SK-N-SH (cell line): Measurements from ENCODE around the gene GRIPAP1. TPM values are rescaled to one million over a fixed set of nuclear protein-coding genes. Genes with fewer than 3 reads are reported as not detected.

ENCODE experiments used
- CTCF ChIA-PET: fragments of 300-600, 350-600 bp; formaldehyde crosslinking; extraction: SDS; loops from one replicate; lab custom pipeline; 2021; lab: Yijun Ruan, JAX
- POLR2A ChIA-PET: fragments of 350-600 bp; sonication (Branson Sonifier 250); formaldehyde crosslinking; extraction: SDS; loops from one replicate; lab custom pipeline; 2020; ENCODE audit warnings: antibody characterized with exemption, inconsistent platforms; lab: Yijun Ruan, JAX
- DNase-seq: peaks from one replicate; pipeline ENCODE4 v3.0.0; 2012
- H2AFZ ChIP-seq: fragments of 200-600 bp; sonication (generic); 2 replicates; pipeline ENCODE4 v1.8.1; 2016; ENCODE audit warnings: antibody characterized with exemption, mild to moderate bottlenecking, low read depth
- H3F3A ChIP-seq: fragments of 200-600 bp; sonication (generic); replicated peaks from 2 replicates; pipeline ENCODE3; 2016; ENCODE audit warnings: antibody characterized with exemption, mild to moderate bottlenecking; ENCODE audit not compliant: insufficient read depth
- H3K27ac ChIP-seq, 2 experiments: fragments of 200-500 bp in 1 of 2; fragments of 200-600 bp in 1 of 2; sonication (Bioruptor generic) in 1 of 2; sonication (generic), shearing (Covaris generic) in 1 of 2; 2 replicates each; pipeline versions ENCODE4 v1.5.1 to v1.6.1; 2014 to 2016; ENCODE audit warnings: low read depth in 2 of 2, inconsistent platforms in 1 of 2, low read length in 1 of 2, mild to moderate bottlenecking in 1 of 2, mixed read lengths in 1 of 2
- H3K27me3 ChIP-seq: fragments of 200-600 bp; sonication (generic), shearing (Covaris generic); 2 replicates; pipeline ENCODE4 v1.6.1; 2016; ENCODE audit warnings: mixed run types; ENCODE audit not compliant: insufficient read depth
- H3K36me3 ChIP-seq, 2 experiments: fragments of 200-500 bp in 1 of 2; fragments of 200-600 bp in 1 of 2; sonication (Bioruptor generic) in 1 of 2; sonication (generic) in 1 of 2; replicated peaks in 1 of 2; 2 replicates each; pipeline versions ENCODE3 to v1.5.1; 2014 to 2016; ENCODE audit warnings: low read length in 1 of 2, mild to moderate bottlenecking in 1 of 2; ENCODE audit not compliant: insufficient read depth in 2 of 2, control insufficient read depth in 1 of 2
- H3K4me1 ChIP-seq, 2 experiments: fragments of 200-500 bp in 1 of 2; fragments of 200-600 bp in 1 of 2; sonication (Bioruptor generic) in 1 of 2; sonication (generic), shearing (Covaris generic) in 1 of 2; 2 replicates each; pipeline versions ENCODE4 v1.5.1 to v1.6.1; 2014 to 2016; ENCODE audit warnings: low read depth in 1 of 2, low read length in 1 of 2, mixed run types in 1 of 2; ENCODE audit not compliant: insufficient read depth in 2 of 2, control insufficient read depth in 1 of 2
- H3K4me2 ChIP-seq: fragments of 200-600 bp; sonication (generic), shearing (Covaris generic); 2 replicates; pipeline ENCODE4 v1.6.1; 2017; ENCODE audit warnings: mixed run types
- H3K4me3 ChIP-seq, 2 experiments: fragments of 200-500 bp in 1 of 2; fragments of 200-600 bp in 1 of 2; sonication (Bioruptor generic) in 1 of 2; sonication (generic), shearing (Covaris generic) in 1 of 2; 2 replicates each; pipeline versions ENCODE4 v1.5.1 to v1.8.1; 2014 to 2016; ENCODE audit warnings: low read depth in 2 of 2, inconsistent platforms in 1 of 2, low read length in 1 of 2, mild to moderate bottlenecking in 1 of 2, mixed read lengths in 1 of 2, moderate library complexity in 1 of 2
- H3K79me2 ChIP-seq: fragments of 200-600 bp; sonication (generic); 2 replicates; pipeline ENCODE4 v1.8.1; 2017; ENCODE audit warnings: mild to moderate bottlenecking; ENCODE audit not compliant: insufficient read depth
- H3K9ac ChIP-seq: fragments of 200-600 bp; sonication (generic); 2 replicates; pipeline ENCODE4 v1.6.1; 2017; ENCODE audit warnings: mixed run types
- H3K9me2 ChIP-seq: fragments of 200-600 bp; sonication (generic); 2 replicates; pipeline ENCODE4 v1.6.1; 2017; ENCODE audit warnings: mixed run types
- H3K9me3 ChIP-seq: fragments of 200-600 bp; sonication (generic); 2 replicates; pipeline ENCODE4 v1.6.1; 2017; ENCODE audit warnings: mixed run types, mild to moderate bottlenecking, moderate library complexity
- H4K20me1 ChIP-seq: fragments of 200-600 bp; sonication (generic); 2 replicates; pipeline ENCODE4 v1.6.1; 2017; ENCODE audit warnings: mild to moderate bottlenecking, mixed run types; ENCODE audit not compliant: insufficient read depth
- CHD2 ChIP-seq: fragments of 150-350 bp; IDR thresholded peaks from 2 replicates; pipeline ENCODE4 v1.6.1; 2018; ENCODE audit warnings: low read length; ENCODE audit not compliant: partially characterized antibody
- CTCF ChIP-seq: fragments of 200-600 bp; sonication (generic); IDR thresholded peaks from 2 replicates; pipeline ENCODE4 v1.6.1; 2017; ENCODE audit warnings: antibody characterized with exemption, mild to moderate bottlenecking, moderate library complexity
- FOXM1 ChIP-seq: IDR thresholded peaks from 2 replicates; pipeline ENCODE4 v1.4.0; 2012; ENCODE audit warnings: low read depth, mild to moderate bottlenecking
- GABPA ChIP-seq: IDR thresholded peaks from 2 replicates; pipeline ENCODE4 v1.4.0; 2012; ENCODE audit warnings: low read depth, mild to moderate bottlenecking
- GATA2 ChIP-seq: sonication (generic); formaldehyde crosslinking; IDR thresholded peaks from 2 replicates; pipeline ENCODE4 v1.5.0; 2020; ENCODE audit warnings: mild to moderate bottlenecking, missing genetic modification reagents
- MAX ChIP-seq: IDR thresholded peaks from 2 replicates; pipeline ENCODE4 v1.4.0; 2012; ENCODE audit warnings: low read depth
- MEF2A ChIP-seq: IDR thresholded peaks from 2 replicates; pipeline ENCODE4 v1.4.0; 2012; ENCODE audit warnings: low read depth, borderline replicate concordance
- MXI1 ChIP-seq: IDR thresholded peaks from 2 replicates; pipeline ENCODE4 v1.6.1; 2012; ENCODE audit warnings: mild to moderate bottlenecking, low read depth, low read length, improper control_type of control experiment
- POLR2AphosphoS5 ChIP-seq: IDR thresholded peaks from 2 replicates; pipeline ENCODE4 v1.6.1; 2012; ENCODE audit warnings: low read depth, low read length
- RCOR1 ChIP-seq: fragments of 150-350 bp; IDR thresholded peaks from 2 replicates; pipeline ENCODE4 v1.6.1; 2017; ENCODE audit warnings: antibody characterized with exemption, low read length
- RFX5 ChIP-seq: IDR thresholded peaks from 2 replicates; pipeline ENCODE4 v1.6.1; 2012; ENCODE audit warnings: mild to moderate bottlenecking, improper control_type of control experiment, low read length
- SMC3 ChIP-seq: IDR thresholded peaks from 2 replicates; pipeline ENCODE4 v1.6.1; 2012; ENCODE audit warnings: low read depth, low read length, improper control_type of control experiment
- TAF1 ChIP-seq: IDR thresholded peaks from 2 replicates; pipeline ENCODE4 v1.6.1; 2012; ENCODE audit warnings: low read depth, mild to moderate bottlenecking, low read length, moderate library complexity, borderline replicate concordance
- TCF12 ChIP-seq: IDR thresholded peaks from 2 replicates; pipeline ENCODE4 v1.4.0; 2012
- USF1 ChIP-seq: IDR thresholded peaks from 2 replicates; pipeline ENCODE4 v1.4.0; 2012; ENCODE audit warnings: low read depth, borderline replicate concordance
- USF2 ChIP-seq: fragments of 150-350 bp; IDR thresholded peaks from 2 replicates; pipeline ENCODE4 v1.6.1; 2017; ENCODE audit warnings: antibody characterized with exemption, low read length, low read depth, borderline replicate concordance
- YY1 ChIP-seq: IDR thresholded peaks from 2 replicates; pipeline ENCODE4 v1.4.0; 2012; ENCODE audit warnings: low read depth, mild to moderate bottlenecking
- WGBS: methylation state at CpG from one replicate; pipeline ENCODE4 v1.1.6; 2017; ENCODE audit warnings: low lambda C conversion rate; 5-methylcytosine and 5-hydroxymethylcytosine counted together
- polyA plus RNA-seq, 3 experiments: library from polyadenylated mRNA; depleted of rRNA; stranded (reverse); fragments of >200 nt; gene quantifications; 2 replicates each; pipeline ENCODE4 v1.2.3, GENCODE V29; 2012
- TF ChIP-seq, protein P1 (sequence below): fragments of 150-350 bp; IDR thresholded peaks from 2 replicates; pipeline ENCODE4 v1.6.1; 2016; ENCODE audit warnings: mild to moderate bottlenecking, low read depth, low read length
- TF ChIP-seq, protein P2 (sequence below): IDR thresholded peaks from 2 replicates; pipeline ENCODE4; 2012
- TF ChIP-seq, protein P3 (sequence below): IDR thresholded peaks from 2 replicates; pipeline ENCODE4 v1.6.1; 2012; ENCODE audit warnings: mild to moderate bottlenecking, low read depth, low read length, moderate library complexity

The GRIPAP1 gene
- polyA plus RNA-seq, 1 of the 3 experiments (the other 2 are of a cell fraction), result 63.6 TPM

GRCh38 chrX:48974574-48974973 is 27.5 kb downstream of the GRIPAP1 start (continued):
- TF ChIP-seq MXI1 (no peak), YY1 (no peak), TAF1 (no peak), POLR2AphosphoS5 (no peak)

- Histone ChIP-seq H2AFZ (no peak overlapping the region), H3K9me2 (no peaks in the 10 kb centered on the region), H3K4me2 (no peak overlapping the region), H3K9ac (no peak overlapping the region), H3K4me3 (no peak overlapping the region), H3K27ac (no peak overlapping the region), H3K27me3 (peaks cover 13% of the 10 kb centered on the region; the same call in 1 of the 2 replicates), H3K9me3 (no peaks in the 10 kb centered on the region), H3K79me2 (no peaks in the 10 kb centered on the region), H3K4me1 (peaks cover 0 to 12% of the 10 kb centered on the region in 2 experiments; a peak in 1 of 4 replicates), H3K36me3 (peaks cover 6 to 24% of the 10 kb centered on the region in 2 experiments), H4K20me1 (no peaks in the 10 kb centered on the region), H3F3A (no peaks in the 10 kb centered on the region)
- 92% methylated on average over 3 of the region's 3 CpGs for WGBS
- POLR2A ChIA-PET, result no interaction called here
- CTCF ChIA-PET, result no interaction called here
- DNase-seq, result no peak
- TF ChIP-seq SMC3, result no peak
- no peak for TF ChIP-seq POLR2AphosphoS5
- no peak for TF ChIP-seq GATA2 (CRISPR knock-in tag)
- TF ChIP-seq MEF2A, result no peak
- no peak for TF ChIP-seq TCF12
- TF ChIP-seq USF2, result no peak
- TF ChIP-seq MAX, result no peak
- TF ChIP-seq, protein P1, sequence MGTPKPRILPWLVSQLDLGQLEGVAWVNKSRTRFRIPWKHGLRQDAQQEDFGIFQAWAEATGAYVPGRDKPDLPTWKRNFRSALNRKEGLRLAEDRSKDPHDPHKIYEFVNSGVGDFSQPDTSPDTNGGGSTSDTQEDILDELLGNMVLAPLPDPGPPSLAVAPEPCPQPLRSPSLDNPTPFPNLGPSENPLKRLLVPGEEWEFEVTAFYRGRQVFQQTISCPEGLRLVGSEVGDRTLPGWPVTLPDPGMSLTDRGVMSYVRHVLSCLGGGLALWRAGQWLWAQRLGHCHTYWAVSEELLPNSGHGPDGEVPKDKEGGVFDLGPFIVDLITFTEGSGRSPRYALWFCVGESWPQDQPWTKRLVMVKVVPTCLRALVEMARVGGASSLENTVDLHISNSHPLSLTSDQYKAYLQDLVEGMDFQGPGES, result no peak
- TF ChIP-seq CHD2, result no peak
- no peak for TF ChIP-seq CTCF
- no peak for TF ChIP-seq GABPA
- TF ChIP-seq, protein P2, sequence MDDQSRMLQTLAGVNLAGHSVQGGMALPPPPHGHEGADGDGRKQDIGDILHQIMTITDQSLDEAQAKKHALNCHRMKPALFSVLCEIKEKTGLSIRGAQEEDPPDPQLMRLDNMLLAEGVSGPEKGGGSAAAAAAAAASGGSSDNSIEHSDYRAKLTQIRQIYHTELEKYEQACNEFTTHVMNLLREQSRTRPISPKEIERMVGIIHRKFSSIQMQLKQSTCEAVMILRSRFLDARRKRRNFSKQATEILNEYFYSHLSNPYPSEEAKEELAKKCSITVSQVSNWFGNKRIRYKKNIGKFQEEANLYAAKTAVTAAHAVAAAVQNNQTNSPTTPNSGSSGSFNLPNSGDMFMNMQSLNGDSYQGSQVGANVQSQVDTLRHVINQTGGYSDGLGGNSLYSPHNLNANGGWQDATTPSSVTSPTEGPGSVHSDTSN, result no peak
- TF ChIP-seq, protein P3, sequence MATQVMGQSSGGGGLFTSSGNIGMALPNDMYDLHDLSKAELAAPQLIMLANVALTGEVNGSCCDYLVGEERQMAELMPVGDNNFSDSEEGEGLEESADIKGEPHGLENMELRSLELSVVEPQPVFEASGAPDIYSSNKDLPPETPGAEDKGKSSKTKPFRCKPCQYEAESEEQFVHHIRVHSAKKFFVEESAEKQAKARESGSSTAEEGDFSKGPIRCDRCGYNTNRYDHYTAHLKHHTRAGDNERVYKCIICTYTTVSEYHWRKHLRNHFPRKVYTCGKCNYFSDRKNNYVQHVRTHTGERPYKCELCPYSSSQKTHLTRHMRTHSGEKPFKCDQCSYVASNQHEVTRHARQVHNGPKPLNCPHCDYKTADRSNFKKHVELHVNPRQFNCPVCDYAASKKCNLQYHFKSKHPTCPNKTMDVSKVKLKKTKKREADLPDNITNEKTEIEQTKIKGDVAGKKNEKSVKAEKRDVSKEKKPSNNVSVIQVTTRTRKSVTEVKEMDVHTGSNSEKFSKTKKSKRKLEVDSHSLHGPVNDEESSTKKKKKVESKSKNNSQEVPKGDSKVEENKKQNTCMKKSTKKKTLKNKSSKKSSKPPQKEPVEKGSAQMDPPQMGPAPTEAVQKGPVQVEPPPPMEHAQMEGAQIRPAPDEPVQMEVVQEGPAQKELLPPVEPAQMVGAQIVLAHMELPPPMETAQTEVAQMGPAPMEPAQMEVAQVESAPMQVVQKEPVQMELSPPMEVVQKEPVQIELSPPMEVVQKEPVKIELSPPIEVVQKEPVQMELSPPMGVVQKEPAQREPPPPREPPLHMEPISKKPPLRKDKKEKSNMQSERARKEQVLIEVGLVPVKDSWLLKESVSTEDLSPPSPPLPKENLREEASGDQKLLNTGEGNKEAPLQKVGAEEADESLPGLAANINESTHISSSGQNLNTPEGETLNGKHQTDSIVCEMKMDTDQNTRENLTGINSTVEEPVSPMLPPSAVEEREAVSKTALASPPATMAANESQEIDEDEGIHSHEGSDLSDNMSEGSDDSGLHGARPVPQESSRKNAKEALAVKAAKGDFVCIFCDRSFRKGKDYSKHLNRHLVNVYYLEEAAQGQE, result no peak
- TF ChIP-seq RCOR1, result no peak
- no peak for TF ChIP-seq FOXM1
- no peak for TF ChIP-seq USF1
- no peak for TF ChIP-seq RFX5
Observed at GRCh38 chrX:48974033-48974432, 28.0 kb downstream of the GRIPAP1 start.
